SK-N-MC (cell line): Measurements from ENCODE around the gene GMCL2.

Experiments used
- EZH2 ChIP-seq: fragments of 200-600 bp; sonication (generic); IDR thresholded peaks from one replicate; pipeline ENCODE4 v1.6.1; 2017; ENCODE audit warnings: antibody characterized with exemption
- FOXP2 ChIP-seq: optimal IDR thresholded peaks from 2 replicates; pipeline ENCODE3; 2011; ENCODE audit warnings: mild to moderate bottlenecking, moderate library complexity; ENCODE audit not compliant: insufficient read depth; ENCODE audit errors: extremely low read length, control extremely low read depth

DNA sequence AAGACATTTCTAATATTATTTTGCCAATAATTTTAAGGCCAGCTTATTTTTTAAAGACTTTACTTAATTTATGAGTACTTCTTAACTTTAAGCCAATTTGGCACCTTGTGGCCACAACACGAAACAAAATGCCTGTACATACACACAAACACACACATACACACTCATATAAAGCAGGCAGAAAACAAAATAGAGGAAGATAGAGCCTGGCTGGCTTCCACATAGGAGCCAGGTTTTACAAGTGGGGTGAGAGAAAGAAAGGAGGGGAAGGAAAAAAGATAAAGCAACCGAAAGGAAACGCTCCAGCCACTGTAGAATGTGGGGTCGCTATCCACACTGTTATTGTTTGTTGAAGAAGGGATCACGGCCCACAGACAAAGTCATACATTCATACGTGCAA lies 10.4 kb downstream of the GMCL2 start:
- TF ChIP-seq EZH2 (no peak), FOXP2 (no peak)
